ENCODE measurements around the gene RAD51B. TPM values are rescaled to one million over a fixed set of nuclear protein-coding genes. Genes with fewer than 3 reads are reported as not detected.
"Not testable (repeated sequence)": the region's sequence is repeated elsewhere in the genome, so short reads cannot be mapped to it uniquely, and the experiment has no call there.

RAD51B gene
- total RNA-seq, 2 donors from 2014 or later = 42.6 to 50.0 TPM

- DNase-seq (no peak), ATAC-seq (replicated peaks in 1 of 2) (no peak)
- Mint-ChIP-seq H3K27me3 (ENCODE audit: low read depth) (no peaks in the 10 kb centered on the region), H3K27ac (peak overlapping the region; percentile 95), H3K4me3 (peak overlapping the region; percentile 67 to 86), H3K9me3 (no peaks in the 10 kb centered on the region), H3K36me3 (ENCODE audit: insufficient read depth in 2 of 2) (peaks cover 0 to 2% of the 10 kb centered on the region in 2 donors), H3K4me1 (ENCODE audit: low read depth) (peaks cover 72% of the 10 kb centered on the region)
Measured at GRCh38 chr14:68284834-68285233, 465.3 kb downstream of the RAD51B start.

DNA sequence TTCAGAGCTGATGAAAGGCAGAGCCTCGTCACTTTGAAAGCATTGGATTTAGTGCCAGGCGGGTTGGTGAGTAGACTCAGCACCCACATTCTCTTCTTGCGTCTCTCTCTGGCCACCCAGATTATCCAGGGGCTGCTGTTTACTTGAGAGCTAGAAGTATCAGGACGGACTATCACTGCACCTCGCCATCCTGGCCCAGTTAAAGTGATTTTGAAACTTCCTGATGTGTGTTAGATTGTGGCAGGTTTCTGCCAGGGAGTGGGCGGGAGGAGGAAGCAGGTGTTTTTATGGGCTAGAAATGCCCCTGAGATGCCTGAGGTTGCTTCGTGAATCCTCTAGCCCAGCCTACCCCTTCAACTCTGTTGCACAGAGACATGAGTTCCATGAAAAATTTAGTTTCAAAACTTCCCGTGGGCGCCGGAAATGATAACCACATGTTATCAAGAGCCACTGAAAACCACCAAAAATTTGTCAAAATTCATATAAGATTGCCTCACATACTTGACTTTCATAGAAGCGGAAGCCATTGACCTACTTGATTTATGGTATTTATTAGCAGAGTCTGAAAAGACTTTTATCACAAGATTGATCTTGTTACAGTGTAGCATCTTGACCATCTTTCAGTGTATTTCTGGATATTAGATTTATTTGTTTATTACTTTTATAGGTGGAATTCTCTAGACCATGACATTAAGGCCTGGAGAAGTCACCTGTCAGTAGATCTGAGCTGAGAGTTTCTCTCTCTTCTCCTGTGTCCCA is 466.0 kb downstream of the RAD51B start:
- peak overlapping the region; percentile 95 for H3K27ac Mint-ChIP-seq
- H3K4me1 Mint-ChIP-seq (ENCODE audit: low read depth) = peaks cover 67% of the 10 kb centered on the region
- peak overlapping the region; percentile 67 to 86 for H3K4me3 Mint-ChIP-seq
- H3K9me3 Mint-ChIP-seq = no peaks in the 10 kb centered on the region
- ATAC-seq (replicated peaks in 1 of 2) (peak; percentile 67 to 79), DNase-seq (peak; percentile 65 to 74)
- H3K36me3 Mint-ChIP-seq (ENCODE audit: insufficient read depth in 2 of 2) = peaks cover 0 to 2% of the 10 kb centered on the region in 2 donors
- no peaks in the 10 kb centered on the region for H3K27me3 Mint-ChIP-seq (ENCODE audit: low read depth)

DNA sequence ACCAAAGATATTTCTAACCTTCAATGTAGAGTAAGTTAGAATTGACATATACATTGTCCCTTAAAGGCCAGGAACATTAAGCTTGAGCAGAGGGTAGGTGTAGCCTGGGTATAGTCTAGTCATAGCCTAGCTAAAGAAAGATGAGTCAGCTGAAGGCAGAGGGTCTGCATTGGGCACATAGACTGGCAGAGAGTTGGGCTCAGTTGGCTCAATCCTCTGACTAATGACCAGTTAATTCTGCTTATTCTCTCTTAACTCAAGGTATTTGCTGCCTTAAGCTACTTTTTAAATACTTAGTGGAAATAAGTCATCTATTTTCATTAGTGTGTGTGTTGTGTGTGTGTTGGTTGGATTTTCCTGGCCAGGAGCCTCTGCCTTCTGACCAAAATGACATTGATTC is 467.1 kb downstream of the RAD51B start:
- H3K36me3 Mint-ChIP-seq (ENCODE audit: insufficient read depth in 2 of 2) = peaks cover 0 to 2% of the 10 kb centered on the region in 2 donors
- H3K27ac Mint-ChIP-seq = no peak overlapping the region
- no peaks in the 10 kb centered on the region for H3K9me3 Mint-ChIP-seq
- ATAC-seq (replicated peaks in 1 of 2) (peak; percentile 26 to 29), DNase-seq (no peak)
- H3K27me3 Mint-ChIP-seq (ENCODE audit: low read depth) = no peaks in the 10 kb centered on the region
- peaks cover 69% of the 10 kb centered on the region for H3K4me1 Mint-ChIP-seq (ENCODE audit: low read depth)
- H3K4me3 Mint-ChIP-seq = peak overlapping the region in 1 of 2 donors; percentile 1

DNA sequence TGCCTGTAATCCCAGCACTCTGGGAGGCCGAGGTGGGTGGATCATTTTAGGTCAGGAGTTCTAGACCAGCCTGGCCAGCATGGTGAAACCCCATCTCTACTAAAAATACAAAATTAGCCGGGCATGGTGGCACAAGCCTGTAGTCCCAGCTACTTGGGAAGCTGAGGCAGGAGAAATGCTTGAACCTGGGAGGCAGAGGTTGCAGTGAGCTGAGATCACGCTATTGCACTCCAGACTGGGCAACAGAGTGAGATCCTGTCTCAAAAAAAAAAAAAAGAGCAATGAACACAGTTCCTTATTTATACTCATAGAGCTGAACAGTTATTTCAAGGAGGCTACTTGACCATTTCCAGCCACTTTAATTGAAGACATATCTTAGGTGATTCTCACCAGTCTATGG is 469.9 kb downstream of the RAD51B start:
- peaks cover 64% of the 10 kb centered on the region for H3K4me1 Mint-ChIP-seq (ENCODE audit: low read depth)
- H3K4me3 Mint-ChIP-seq; DNase-seq; H3K27ac Mint-ChIP-seq; H3K27me3 Mint-ChIP-seq (ENCODE audit: low read depth); H3K36me3 Mint-ChIP-seq (ENCODE audit: insufficient read depth in 2 of 2); ATAC-seq (replicated peaks in 1 of 2); H3K9me3 Mint-ChIP-seq: not testable (repeated sequence)

- DNase-seq (no peak), ATAC-seq (replicated peaks in 1 of 2) (no peak)
- Mint-ChIP-seq H3K27ac (no peak overlapping the region), H3K9me3 (no peaks in the 10 kb centered on the region), H3K4me3 (no peak overlapping the region), H3K36me3 (ENCODE audit: insufficient read depth in 2 of 2) (no peaks in the 10 kb centered on the region), H3K4me1 (ENCODE audit: low read depth) (peaks cover 53% of the 10 kb centered on the region), H3K27me3 (ENCODE audit: low read depth) (no peaks in the 10 kb centered on the region)
Measured at GRCh38 chr14:68291820-68292219, 472.2 kb downstream of the RAD51B start.

DNA sequence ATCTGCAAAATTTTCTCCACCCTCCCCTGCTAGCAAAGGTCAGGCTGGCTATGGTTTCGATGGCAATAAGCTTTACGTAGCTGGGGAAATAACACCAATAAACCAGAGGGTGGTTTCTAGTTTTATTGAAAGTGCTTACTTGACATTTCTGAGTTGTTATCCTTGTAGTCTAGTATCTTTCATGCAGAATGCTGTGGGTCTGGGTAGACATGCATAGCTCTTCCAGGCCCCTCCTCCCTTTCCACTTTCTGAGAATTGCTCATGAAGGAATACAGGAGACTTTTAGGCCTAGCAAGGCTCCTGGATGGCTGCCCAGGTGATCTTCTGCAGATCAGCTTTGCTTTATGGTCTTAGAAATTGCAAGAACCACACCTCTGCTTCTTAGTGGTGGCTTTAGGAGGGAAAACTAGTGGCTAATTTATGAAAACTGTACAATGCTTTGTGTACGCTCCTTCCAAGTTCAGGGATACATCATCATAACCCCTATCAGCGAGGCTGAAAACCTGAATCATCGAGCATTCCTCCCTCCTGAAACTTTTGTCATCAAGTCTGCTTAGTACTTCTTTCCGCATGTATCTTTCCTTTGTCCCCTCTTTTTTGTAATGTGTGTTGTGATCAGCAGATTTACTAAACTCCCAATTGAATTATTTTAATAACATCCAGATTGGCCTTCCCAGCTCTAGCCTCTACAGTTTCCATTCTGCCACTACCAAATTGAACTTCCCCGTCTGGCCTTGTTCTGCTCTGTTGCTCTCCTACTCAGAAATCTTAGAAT is 473.0 kb downstream of the RAD51B start:
- peak overlapping the region; percentile 2 to 61 for H3K4me3 Mint-ChIP-seq

DNA sequence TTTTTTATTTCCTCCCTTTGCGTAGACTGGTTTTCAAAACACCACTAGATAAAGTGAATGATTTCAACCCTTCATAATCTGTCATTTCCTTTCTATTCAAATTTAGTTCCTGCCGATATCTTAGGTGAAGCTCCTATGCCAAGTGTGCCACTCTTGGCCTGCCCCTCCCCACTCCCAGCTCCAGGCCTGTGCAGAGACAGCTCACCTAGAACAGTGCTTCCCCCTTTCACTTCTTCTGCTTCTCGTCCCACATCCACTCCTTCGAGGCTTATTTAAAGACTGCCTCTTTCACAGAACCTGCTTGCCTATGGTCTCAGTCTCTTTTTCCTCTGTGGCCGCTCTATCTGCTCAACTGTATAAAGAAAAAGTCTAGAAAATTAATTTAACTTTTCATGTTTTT is 473.8 kb downstream of the RAD51B start:
- ATAC-seq (replicated peaks in 1 of 2) (no peak), DNase-seq (no peak)
- Mint-ChIP-seq H3K27me3 (ENCODE audit: low read depth) (no peaks in the 10 kb centered on the region), H3K27ac (peak overlapping the region; percentile 78), H3K4me3 (peak overlapping the region; percentile 2 to 61), H3K4me1 (ENCODE audit: low read depth) (peaks cover 46% of the 10 kb centered on the region), H3K36me3 (ENCODE audit: insufficient read depth in 2 of 2) (peaks cover 0 to 2% of the 10 kb centered on the region in 2 donors), H3K9me3 (no peaks in the 10 kb centered on the region)

More for the DNA sequence above, 473.0 kb downstream of the RAD51B start:
- ATAC-seq (replicated peaks in 1 of 2) (no peak), DNase-seq (no peak)
- peak overlapping the region; percentile 78 for H3K27ac Mint-ChIP-seq
- no peaks in the 10 kb centered on the region for H3K27me3 Mint-ChIP-seq (ENCODE audit: low read depth)
- H3K4me1 Mint-ChIP-seq (ENCODE audit: low read depth) = peaks cover 45% of the 10 kb centered on the region
- no peaks in the 10 kb centered on the region for H3K36me3 Mint-ChIP-seq (ENCODE audit: insufficient read depth in 2 of 2)
- no peaks in the 10 kb centered on the region for H3K9me3 Mint-ChIP-seq

DNA sequence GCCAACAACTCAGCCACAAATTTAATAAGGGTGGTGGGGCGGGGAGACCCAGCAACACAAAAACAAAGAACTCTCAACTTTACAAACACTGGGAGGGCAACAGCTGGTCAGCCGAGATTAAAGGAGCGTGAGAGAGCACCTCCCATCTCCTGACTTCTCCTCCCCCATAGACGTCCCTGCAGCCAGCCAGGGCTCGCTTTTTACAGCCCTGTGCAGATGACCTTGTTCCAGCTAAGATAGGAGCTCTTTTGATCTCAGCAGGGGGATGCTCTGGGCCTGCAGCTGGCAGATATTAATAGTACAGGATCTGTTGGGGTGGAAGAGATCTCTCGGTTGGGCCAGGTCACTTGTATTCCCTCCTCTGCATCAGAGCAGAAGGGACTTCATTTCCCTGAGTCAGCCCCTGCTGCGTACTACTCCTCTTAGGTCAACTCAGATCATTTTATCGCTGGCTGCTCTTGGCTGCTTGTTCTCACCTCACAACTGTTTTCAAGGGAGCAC is 475.8 kb downstream of the RAD51B start:
- ATAC-seq (replicated peaks in 1 of 2) = no peak
- no peak overlapping the region for H3K4me3 Mint-ChIP-seq
- peaks cover 46% of the 10 kb centered on the region for H3K4me1 Mint-ChIP-seq (ENCODE audit: low read depth)
- no peaks in the 10 kb centered on the region for H3K27me3 Mint-ChIP-seq (ENCODE audit: low read depth)
- peaks cover 0 to 2% of the 10 kb centered on the region in 2 donors for H3K36me3 Mint-ChIP-seq (ENCODE audit: insufficient read depth in 2 of 2)
- no peak for DNase-seq
- H3K27ac Mint-ChIP-seq = no peak overlapping the region
- no peaks in the 10 kb centered on the region for H3K9me3 Mint-ChIP-seq

DNA sequence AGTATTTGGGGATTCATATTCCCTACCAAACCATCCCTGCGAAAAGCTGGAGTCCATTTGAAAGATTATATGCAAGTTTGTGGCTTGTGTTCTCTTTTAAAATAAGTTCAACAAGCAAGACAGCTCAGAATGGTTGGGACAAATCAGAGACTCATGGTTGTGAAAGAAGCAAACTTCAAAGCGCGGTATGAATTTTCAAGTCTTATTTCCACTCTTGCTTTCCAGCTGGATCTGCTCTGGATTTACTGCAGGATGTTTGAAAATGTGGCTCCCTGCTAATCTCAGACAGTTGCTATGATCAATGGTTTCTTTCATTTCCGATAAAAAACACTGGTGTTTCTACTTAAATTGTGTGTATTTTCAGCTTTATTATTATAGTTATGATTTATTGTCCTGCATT is 477.5 kb downstream of the RAD51B start:
- peaks cover under 1 to 9% of the 10 kb centered on the region in 2 donors for H3K36me3 Mint-ChIP-seq (ENCODE audit: insufficient read depth in 2 of 2)
- DNase-seq = no peak
- H3K4me3 Mint-ChIP-seq = no peak overlapping the region
- H3K9me3 Mint-ChIP-seq = peaks cover under 1 to 2% of the 10 kb centered on the region in 2 donors
- no peak for ATAC-seq (replicated peaks in 1 of 2)
- no peaks in the 10 kb centered on the region for H3K27me3 Mint-ChIP-seq (ENCODE audit: low read depth)
- H3K27ac Mint-ChIP-seq = no peak overlapping the region
- peaks cover 38% of the 10 kb centered on the region for H3K4me1 Mint-ChIP-seq (ENCODE audit: low read depth)

DNA sequence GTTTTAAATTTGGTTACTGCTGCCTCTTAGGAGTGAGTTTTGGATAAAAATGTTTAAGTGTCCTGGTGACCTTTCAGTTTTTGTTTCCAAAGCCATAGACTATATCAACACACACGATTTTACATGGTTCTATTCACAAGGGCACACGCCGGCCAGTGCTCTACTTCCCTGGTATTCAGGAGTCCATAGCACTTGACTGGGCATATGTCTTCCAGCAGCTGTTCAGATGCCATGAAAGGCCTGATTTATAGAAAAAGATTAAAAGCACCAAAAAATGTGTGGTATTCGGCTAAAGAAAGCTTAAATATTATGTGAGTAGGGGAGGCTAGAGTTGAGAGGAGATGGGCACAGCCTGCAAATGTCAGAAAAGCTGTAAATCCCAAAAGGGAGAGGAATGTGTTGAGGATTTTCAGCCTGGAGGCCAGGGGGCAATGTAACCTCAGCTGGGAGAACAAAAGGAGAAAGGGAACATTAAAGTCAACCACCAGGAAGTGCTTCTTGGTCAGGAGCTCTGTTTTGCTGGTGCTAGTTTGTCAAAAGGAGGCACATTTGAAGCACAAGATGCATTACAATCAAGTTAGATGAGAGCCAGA is 478.4 kb downstream of the RAD51B start:
- DNase-seq = no peak
- peaks cover 4 to 17% of the 10 kb centered on the region in 2 donors for H3K36me3 Mint-ChIP-seq (ENCODE audit: insufficient read depth in 2 of 2)
- H3K4me3 Mint-ChIP-seq = no peak overlapping the region
- H3K4me1 Mint-ChIP-seq (ENCODE audit: low read depth) = peaks cover 29% of the 10 kb centered on the region
- no peaks in the 10 kb centered on the region for H3K27me3 Mint-ChIP-seq (ENCODE audit: low read depth)
- no peak for ATAC-seq (replicated peaks in 1 of 2)
- no peak overlapping the region for H3K27ac Mint-ChIP-seq
- peaks cover 6 to 7% of the 10 kb centered on the region in 2 donors for H3K9me3 Mint-ChIP-seq

GRCh38 chr14:68300608-68301007 is 481.0 kb downstream of the RAD51B start:
- no peak overlapping the region for H3K27ac Mint-ChIP-seq
- H3K9me3 Mint-ChIP-seq = peaks cover 6 to 8% of the 10 kb centered on the region in 2 donors
- no peaks in the 10 kb centered on the region for H3K27me3 Mint-ChIP-seq (ENCODE audit: low read depth)
- H3K36me3 Mint-ChIP-seq (ENCODE audit: insufficient read depth in 2 of 2) = peaks cover 4 to 18% of the 10 kb centered on the region in 2 donors
- H3K4me3 Mint-ChIP-seq = no peak overlapping the region
- DNase-seq (no peak), ATAC-seq (replicated peaks in 1 of 2) (no peak)
- H3K4me1 Mint-ChIP-seq (ENCODE audit: low read depth) = peaks cover 7% of the 10 kb centered on the region

GRCh38 chr14:68301219-68301618 is 481.6 kb downstream of the RAD51B start:
- H3K4me1 Mint-ChIP-seq (ENCODE audit: low read depth) = peaks cover 7% of the 10 kb centered on the region
- no peak for DNase-seq
- H3K27ac Mint-ChIP-seq = no peak overlapping the region
- H3K4me3 Mint-ChIP-seq = no peak overlapping the region
- H3K27me3 Mint-ChIP-seq (ENCODE audit: low read depth) = no peaks in the 10 kb centered on the region
- ATAC-seq (replicated peaks in 1 of 2) = no peak
- peaks cover 4 to 18% of the 10 kb centered on the region in 2 donors for H3K36me3 Mint-ChIP-seq (ENCODE audit: insufficient read depth in 2 of 2)
- H3K9me3 Mint-ChIP-seq = peaks cover 6 to 8% of the 10 kb centered on the region in 2 donors

GRCh38 chr14:68302938-68303337 is 483.4 kb downstream of the RAD51B start:
- H3K27ac Mint-ChIP-seq; H3K4me3 Mint-ChIP-seq; H3K9me3 Mint-ChIP-seq; ATAC-seq (replicated peaks in 1 of 2); DNase-seq; H3K27me3 Mint-ChIP-seq (ENCODE audit: low read depth): not testable (repeated sequence)
- H3K4me1 Mint-ChIP-seq (ENCODE audit: low read depth) = peaks cover 11% of the 10 kb centered on the region
- H3K36me3 Mint-ChIP-seq (ENCODE audit: insufficient read depth in 2 of 2) = peaks cover 4 to 16% of the 10 kb centered on the region in 2 donors
